T-helper 1 cell treated with Interleukin-12 subunit alpha and Interleukin-12 subunit beta and Interleukin-4 antibody, amounts not matched to agents 30 μg/mL and 1 μg/mL, for 36 hours (primary cell): Measurements from ENCODE around the gene CBX4.
A peak's percentile ranks its signal among the peaks of the same experiment; 100 is the strongest.

Experiments used
- H3K27ac Mint-ChIP-seq: one replicate; pipeline ENCODE4 v1.8.0; 2021; ENCODE audit warnings: mild to moderate bottlenecking, mixed read lengths
- H3K27me3 Mint-ChIP-seq: one replicate; pipeline ENCODE4 v1.8.0; 2021; ENCODE audit warnings: low read depth, mixed read lengths
- H3K36me3 Mint-ChIP-seq: one replicate; pipeline ENCODE4 v1.8.0; 2021; ENCODE audit warnings: low read depth, mixed read lengths
- H3K4me1 Mint-ChIP-seq: one replicate; pipeline ENCODE4 v1.8.0; 2021; ENCODE audit warnings: low read depth, mixed read lengths
- H3K4me3 Mint-ChIP-seq: one replicate; pipeline ENCODE4 v1.8.0; 2021; ENCODE audit warnings: mild to moderate bottlenecking, moderate library complexity, mixed read lengths
- H3K9me3 Mint-ChIP-seq: one replicate; pipeline ENCODE4 v1.8.0; 2021; ENCODE audit warnings: mixed read lengths

The CBX4 gene

DNA sequence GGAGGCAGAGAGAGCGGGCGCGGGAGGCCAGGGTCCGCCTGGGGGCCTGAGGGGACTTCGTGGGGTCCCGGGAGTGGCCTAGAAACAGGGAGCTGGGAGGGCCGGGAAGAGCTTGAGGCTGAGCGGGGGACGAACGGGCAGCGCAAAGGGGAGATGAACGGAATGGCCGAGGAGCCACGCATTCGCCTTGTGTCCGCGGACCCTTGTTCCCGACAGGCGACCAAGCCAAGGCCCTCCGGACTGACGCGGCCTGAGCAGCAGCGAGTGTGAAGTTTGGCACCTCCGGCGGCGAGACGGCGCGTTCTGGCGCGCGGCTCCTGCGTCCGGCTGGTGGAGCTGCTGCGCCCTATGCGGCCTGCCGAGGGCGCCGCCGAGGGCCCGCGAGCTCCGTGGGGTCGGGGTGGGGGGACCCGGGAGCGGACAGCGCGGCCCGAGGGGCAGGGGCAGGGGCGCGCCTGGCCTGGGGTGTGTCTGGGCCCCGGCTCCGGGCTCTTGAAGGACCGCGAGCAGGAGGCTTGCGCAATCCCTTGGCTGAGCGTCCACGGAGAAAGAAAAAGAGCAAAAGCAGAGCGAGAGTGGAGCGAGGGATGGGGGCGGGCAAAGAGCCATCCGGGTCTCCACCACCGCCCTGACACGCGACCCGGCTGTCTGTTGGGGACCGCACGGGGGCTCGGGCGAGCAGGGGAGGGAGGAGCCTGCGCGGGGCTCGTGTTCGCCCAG lies 1.2 kb upstream of the CBX4 start:
- H3K9me3 Mint-ChIP-seq = no peaks in the 10 kb centered on the region
- H3K27me3 Mint-ChIP-seq = peaks cover 35% of the 10 kb centered on the region
- peaks cover 6% of the 10 kb centered on the region for H3K36me3 Mint-ChIP-seq
- peak overlapping the region; percentile 48 for H3K4me3 Mint-ChIP-seq
- H3K4me1 Mint-ChIP-seq = peaks cover 24% of the 10 kb centered on the region
- peak overlapping the region; percentile 62 for H3K27ac Mint-ChIP-seq

DNA sequence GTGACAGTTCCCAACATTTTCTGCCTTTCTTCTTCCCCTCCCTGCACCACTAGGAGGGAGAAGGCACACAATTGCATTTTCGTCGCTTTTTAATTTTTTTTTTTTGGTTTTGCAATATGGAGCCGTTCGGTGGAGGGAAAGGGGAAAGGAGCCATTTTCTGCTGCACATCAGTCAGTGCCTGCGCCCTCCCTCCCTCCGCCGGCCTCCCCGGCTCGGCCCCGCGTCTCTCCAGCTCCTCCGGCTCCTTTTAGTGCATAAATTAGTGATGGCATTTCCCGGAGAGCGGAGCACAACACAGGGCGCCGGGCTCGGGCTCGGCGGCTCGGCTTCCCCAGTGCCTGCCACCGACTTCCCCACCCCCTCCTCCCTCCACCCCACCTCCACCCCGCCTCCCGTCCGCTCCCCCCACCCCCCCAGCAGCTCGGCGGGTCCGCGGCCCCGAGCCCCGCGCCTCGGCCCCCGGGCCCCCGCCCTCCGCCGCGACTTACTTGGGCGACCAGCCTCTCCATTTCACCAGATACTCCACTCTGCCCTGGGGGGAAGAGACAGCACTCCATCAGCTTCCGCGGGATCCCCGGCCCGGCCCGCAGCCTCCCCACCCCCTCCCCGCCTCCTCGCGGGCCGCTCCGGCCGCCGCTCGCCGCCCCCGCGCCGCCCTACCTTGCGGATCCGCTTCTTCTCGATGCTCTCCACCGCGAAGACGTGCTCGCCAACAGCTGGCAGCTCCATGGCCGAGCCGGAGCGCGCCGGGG lies 542 bp downstream of the CBX4 start:
- no peaks in the 10 kb centered on the region for H3K9me3 Mint-ChIP-seq
- peak overlapping the region; percentile 95 for H3K27ac Mint-ChIP-seq
- peaks cover 8% of the 10 kb centered on the region for H3K36me3 Mint-ChIP-seq
- H3K4me3 Mint-ChIP-seq = peak overlapping the region; percentile 92
- H3K4me1 Mint-ChIP-seq = peaks cover 24% of the 10 kb centered on the region
- H3K27me3 Mint-ChIP-seq = peaks cover 29% of the 10 kb centered on the region

DNA sequence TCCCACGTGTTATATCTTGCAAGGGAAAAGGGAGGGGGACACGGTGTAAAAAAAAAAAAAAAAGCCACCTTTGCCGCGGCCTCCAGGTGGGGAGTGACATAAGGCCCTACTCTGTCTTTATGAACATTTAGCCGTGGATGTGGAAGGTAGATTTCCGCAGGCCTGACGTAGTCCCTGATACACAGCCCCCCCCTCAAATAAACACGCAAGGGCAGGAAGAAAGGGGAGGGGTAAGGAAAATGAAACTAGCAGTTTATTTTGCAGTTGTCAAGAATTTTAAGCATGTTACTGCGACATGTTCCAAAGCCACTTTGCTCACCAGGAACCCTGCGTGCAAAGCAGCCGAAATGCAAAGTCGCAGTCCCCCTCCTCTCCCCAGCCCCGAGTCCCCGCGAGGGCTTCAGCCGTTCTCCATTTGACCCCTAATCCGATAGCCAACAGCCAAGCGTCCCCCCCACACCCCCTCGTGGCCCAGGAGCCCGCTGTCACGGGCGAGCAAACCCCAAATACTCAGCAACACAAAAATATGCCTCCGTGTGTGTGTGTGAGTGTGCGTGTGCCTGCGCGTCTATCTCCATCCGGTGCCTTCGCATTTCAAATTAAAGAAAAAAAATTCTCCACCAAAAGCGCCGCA lies 1.2 kb downstream of the CBX4 start:
- H3K4me3 Mint-ChIP-seq = peak overlapping the region; percentile 92
- H3K9me3 Mint-ChIP-seq = no peaks in the 10 kb centered on the region
- peaks cover 10% of the 10 kb centered on the region for H3K36me3 Mint-ChIP-seq
- H3K27me3 Mint-ChIP-seq = peaks cover 25% of the 10 kb centered on the region
- peak overlapping the region; percentile 95 for H3K27ac Mint-ChIP-seq
- H3K4me1 Mint-ChIP-seq = peaks cover 24% of the 10 kb centered on the region

DNA sequence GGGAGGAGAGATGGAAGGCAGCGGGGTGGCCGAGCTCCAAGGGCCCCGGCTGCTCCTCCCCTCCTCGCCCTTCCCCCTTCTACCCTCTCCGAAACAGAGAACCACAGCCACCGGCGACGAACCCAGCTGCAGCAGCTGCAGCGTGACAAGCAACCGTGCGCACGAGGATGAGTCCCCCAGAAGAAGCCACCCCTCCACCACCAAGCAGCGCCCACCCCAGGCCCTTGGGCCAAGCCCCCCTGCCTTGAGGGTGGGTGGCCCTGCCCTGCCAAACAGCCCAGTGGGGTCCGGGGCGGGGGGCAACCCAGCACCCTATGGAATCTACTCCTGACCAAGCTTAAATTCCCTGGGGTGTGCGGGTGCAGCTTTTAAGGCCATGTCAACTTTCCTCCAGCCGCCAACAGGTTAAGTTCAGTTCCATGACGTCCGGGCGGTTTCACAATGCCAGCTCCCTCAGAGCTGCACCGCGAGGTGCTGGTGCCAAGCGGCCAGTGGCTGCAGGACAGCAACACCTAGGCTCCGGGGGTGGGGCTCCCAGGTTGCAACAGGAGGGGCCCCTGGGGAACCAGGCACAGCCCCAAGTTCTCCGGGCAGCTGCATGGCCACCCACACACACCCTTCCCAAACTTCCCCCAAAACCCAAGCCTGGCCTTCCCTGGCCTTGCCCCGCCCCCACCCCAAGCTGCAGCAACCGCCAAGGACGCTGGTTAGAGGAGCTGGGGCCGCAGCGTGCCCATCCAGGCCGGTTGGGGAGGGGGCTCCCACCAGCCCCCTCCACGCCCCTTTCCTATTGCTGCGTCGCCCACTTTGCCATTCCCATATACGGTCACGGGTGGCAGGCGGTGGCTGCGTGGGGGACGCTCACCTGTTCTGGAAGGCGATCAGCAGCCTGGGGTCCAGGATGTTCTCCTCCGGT lies 2.0 kb downstream of the CBX4 start:
- H3K27ac Mint-ChIP-seq = peak overlapping the region; percentile 95
- H3K4me1 Mint-ChIP-seq = peaks cover 20% of the 10 kb centered on the region
- no peaks in the 10 kb centered on the region for H3K9me3 Mint-ChIP-seq
- H3K27me3 Mint-ChIP-seq = peaks cover 17% of the 10 kb centered on the region
- H3K36me3 Mint-ChIP-seq = peaks cover 12% of the 10 kb centered on the region
- peak overlapping the region; percentile 92 for H3K4me3 Mint-ChIP-seq

DNA sequence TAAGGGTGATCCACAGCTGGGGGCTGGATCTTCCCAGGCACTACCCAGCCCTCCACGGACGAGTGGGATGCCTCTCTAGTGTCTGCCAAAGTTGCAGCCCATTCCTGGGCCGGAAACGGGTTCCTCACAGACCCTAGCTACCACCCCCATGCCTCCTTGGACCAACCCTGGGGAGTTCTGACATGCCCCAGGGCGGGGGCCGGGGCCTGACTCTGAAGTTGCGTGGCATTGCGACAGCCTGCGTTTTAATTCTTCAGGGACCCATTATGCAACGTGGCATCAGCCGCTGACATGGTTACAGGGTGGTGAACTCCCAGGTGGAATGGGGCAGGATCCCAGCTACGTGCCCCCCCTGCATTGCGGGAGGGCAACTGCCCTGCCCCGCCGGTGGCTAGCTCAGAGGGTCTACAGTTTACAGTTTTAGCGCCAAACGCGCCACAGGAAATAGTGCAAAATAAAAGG lies 2.7 kb downstream of the CBX4 start:
- H3K36me3 Mint-ChIP-seq = peaks cover 12% of the 10 kb centered on the region
- no peaks in the 10 kb centered on the region for H3K9me3 Mint-ChIP-seq
- H3K4me3 Mint-ChIP-seq = peak overlapping the region; percentile 92
- H3K27ac Mint-ChIP-seq = no peak overlapping the region
- H3K4me1 Mint-ChIP-seq = peaks cover 17% of the 10 kb centered on the region
- peaks cover 12% of the 10 kb centered on the region for H3K27me3 Mint-ChIP-seq

DNA sequence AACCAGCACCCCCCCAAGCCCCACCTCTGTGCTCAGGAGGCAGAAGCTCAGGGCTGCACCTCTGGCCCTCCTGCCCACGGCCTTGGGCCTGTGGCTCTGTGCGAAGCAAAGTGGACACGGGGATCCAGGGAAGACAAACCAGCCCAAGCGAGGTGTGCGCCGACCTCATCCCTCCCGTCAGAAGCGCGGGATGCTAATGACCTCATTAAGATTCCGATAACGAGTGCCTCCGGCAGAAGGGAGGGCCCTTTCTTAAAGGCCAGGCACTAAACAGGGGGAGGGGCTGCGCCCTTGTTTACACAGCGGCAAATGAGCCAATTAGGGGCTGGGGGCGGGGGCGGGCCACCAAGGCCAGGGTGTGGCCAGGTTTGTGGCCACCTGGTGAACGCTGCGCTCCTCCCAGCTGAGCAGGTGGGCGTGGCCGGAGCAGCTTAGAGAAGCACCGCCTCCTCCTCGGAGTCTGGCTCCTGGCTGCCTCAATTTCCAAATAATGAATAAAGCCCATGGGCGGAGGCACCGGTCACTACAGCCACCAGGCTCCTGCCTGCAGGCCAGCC lies 3.2 kb downstream of the CBX4 start:
- Mint-ChIP-seq H3K27me3 (peaks cover 12% of the 10 kb centered on the region), H3K9me3 (no peaks in the 10 kb centered on the region), H3K36me3 (peaks cover 12% of the 10 kb centered on the region), H3K4me3 (no peak overlapping the region), H3K4me1 (peaks cover 17% of the 10 kb centered on the region), H3K27ac (no peak overlapping the region)

DNA sequence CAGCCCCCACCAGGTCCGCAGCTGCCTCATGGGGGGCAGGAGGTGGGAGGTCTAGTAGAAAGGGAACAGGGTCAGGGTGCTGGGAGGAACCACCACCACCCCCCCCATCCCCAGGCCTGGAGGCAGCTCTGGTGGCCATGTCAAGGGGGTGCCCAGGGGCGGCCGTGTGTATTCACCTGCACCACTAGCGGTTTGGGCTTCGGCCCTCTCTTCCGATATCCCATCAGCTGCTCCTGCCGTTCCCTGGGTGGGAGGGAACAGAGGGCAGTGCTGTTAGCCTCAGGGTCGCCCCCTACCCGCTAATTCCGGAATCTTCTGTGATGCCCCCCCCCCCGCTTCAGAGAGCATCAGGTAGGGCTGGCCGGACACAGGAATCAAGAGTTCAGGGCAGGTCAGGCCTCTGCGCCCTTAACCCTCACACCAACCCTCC lies 3.8 kb downstream of the CBX4 start:
- H3K36me3 Mint-ChIP-seq = peaks cover 12% of the 10 kb centered on the region
- H3K4me3 Mint-ChIP-seq = no peak overlapping the region
- H3K27me3 Mint-ChIP-seq = peaks cover 6% of the 10 kb centered on the region
- H3K9me3 Mint-ChIP-seq = no peaks in the 10 kb centered on the region
- peaks cover 17% of the 10 kb centered on the region for H3K4me1 Mint-ChIP-seq
- no peak overlapping the region for H3K27ac Mint-ChIP-seq

DNA sequence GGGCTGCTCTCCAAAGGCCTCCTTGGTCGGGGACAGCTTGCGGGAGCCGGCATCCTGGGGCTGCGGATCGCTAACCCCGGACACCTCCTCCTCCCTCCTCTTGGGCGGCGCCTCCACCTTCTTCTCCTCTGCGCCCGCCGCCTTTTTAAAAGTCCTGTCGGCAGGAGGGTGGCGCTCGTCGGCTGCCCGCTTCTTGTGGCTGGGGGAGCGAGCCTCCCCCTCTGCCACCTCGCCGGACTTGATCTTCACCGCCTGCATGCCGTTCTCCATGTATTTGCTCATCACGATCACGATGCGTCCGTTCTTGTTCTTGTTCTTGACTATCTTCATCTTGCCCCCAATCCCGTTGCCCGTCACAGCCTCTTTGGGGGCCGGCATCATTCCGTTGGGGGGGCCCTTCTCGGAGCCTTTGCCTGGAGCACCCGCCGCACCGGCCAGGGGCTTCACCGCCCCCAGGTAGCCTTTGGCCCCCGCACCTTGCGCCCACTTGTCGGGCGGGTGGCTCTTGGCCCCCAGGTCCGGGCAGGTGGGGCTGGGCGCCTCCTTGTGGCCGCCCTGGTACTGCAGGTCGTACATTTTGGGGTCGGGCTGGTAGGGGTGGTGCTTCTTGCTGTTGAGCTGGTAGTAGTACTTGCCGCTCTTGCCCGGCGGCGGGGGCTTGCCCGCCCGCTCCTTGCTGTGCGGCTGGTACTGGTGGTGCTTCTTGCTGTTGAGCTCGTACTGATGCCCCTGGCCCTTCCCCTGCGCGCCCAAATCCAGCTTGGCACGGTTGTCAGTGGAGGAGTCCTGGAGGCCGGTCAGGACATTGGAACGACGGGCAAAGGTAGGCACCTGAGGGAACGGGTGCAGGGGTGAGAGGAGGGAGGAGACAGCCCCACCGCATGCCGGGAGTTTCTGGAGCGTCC lies 4.4 kb downstream of the CBX4 start:
- Mint-ChIP-seq H3K4me3 (no peak overlapping the region), H3K36me3 (peaks cover 12% of the 10 kb centered on the region), H3K9me3 (no peaks in the 10 kb centered on the region), H3K4me1 (peaks cover 14% of the 10 kb centered on the region), H3K27me3 (peaks cover under 1% of the 10 kb centered on the region), H3K27ac (no peak overlapping the region)

DNA sequence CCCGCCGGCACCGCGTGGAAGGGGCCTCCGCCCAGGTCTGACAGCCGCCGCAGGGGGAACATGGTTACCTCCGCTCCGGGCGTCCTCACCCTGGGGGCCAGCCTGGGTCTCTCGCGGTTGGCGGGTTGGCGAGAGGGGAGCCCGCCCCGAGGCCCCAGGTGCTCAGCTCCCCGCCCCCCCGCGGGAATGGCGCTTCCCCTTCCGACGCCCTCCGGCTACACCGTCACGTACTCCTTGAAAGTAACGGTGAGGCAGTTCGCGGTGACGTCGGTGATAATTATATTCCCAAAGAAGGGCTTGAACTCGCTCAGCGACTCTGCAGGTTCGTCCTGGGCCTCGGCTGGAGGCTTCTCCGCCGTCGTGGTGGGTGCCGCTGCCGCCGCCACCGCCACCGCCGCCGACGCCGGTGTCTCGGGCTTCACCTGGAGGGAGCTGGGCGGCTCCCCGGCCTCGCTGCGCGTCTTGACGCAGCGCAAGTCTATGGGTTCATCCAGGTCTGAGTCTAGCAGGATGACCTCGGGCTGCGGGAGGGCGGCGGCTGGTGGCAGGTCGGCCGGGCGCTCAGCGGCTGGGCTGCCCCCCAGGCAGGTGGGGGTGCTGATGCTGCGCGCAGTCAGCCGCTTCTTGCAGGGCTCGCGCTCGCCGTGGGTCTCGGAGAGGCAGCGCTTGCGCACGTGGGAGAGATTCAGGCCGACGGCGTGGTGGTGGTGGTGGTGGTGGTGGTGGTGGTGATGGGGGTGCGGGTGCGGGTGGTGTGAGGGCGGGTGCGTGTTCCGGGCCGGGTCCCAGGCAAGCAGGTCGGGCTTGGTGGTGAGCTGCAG lies 5.3 kb downstream of the CBX4 start:
- no peaks in the 10 kb centered on the region for H3K9me3 Mint-ChIP-seq
- H3K36me3 Mint-ChIP-seq = peaks cover 12% of the 10 kb centered on the region
- no peaks in the 10 kb centered on the region for H3K27me3 Mint-ChIP-seq
- no peak overlapping the region for H3K27ac Mint-ChIP-seq
- peaks cover 17% of the 10 kb centered on the region for H3K4me1 Mint-ChIP-seq
- H3K4me3 Mint-ChIP-seq = no peak overlapping the region

DNA sequence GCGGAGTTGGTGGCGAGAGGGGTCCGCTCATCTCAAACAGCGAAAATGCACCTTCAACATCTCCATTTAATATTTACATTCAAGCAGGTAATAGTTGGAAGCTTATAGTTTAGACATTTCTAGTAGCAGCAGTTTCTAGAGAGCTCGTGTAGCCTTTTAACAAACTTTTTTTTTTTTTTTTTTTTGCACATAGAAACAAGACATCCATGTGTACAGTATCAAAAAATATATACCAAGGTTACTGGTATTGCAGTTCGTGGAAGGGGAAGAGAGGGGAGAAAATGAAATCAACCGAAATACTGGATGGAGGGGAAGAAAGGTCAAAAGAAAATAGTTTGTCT lies 6.2 kb downstream of the CBX4 start:
- Mint-ChIP-seq H3K27ac (no peak overlapping the region), H3K36me3 (peaks cover 11% of the 10 kb centered on the region), H3K4me3 (no peak overlapping the region), H3K4me1 (peaks cover 19% of the 10 kb centered on the region), H3K27me3 (no peaks in the 10 kb centered on the region), H3K9me3 (no peaks in the 10 kb centered on the region)

DNA sequence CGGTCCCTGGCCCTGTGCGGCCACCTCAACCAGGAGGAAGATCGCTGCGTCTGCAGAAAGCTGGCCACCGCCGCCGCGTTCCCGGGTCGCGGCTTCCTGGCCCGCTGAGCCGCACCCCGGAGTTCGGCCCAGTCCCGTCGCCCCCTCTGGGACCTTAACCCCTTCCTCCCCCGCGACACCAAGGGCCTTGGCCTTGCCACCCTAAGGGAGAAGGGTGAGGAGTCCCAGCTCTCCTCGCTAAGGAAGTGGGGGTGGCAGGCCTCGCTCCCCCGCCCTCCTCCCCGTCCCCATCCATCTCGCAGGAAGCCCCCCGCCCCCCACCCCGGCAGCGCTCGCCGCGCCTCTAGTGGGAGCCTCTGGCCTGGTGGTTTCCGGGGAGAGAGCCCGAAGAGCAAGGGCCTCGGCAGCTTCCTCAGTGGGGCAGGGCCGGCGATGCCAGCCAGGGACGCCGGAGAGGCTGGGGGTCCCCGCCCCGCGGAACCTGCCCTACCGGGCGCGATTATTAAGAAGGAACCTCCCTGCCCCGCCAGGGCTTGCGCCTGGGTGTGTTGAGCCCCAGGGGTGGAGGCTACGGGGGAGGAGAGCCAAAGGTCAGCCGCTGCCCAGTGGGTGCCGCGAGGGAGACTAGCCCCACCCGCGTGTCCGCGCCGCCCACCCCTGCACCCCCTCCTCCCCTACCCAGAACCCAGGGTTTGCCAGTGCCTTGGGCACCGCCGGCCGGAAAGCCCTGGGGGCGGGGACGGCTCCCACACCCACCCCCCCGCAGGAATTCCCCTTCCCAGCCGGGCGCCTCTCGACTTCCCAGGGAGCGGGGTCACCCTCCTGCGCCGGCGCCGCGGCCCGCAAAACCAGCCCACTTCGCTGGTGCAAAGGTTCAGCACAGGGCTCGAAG lies 6.8 kb downstream of the CBX4 start:
- Mint-ChIP-seq H3K36me3 (peaks cover 7% of the 10 kb centered on the region), H3K9me3 (no peaks in the 10 kb centered on the region), H3K27ac (no peak overlapping the region), H3K4me3 (no peak overlapping the region), H3K4me1 (peaks cover 17% of the 10 kb centered on the region), H3K27me3 (no peaks in the 10 kb centered on the region)
